ENCODE data around the gene FAM186B. TPM values are rescaled to one million over a fixed set of nuclear protein-coding genes. Genes with fewer than 3 reads are reported as not detected.

The FAM186B gene
- total and polyA plus RNA-seq, 2 of the 13 experiments (the other 11 are each of a cell fraction or from before 2014, with no cell fraction given) = 0.07 to 0.20 TPM

DNA sequence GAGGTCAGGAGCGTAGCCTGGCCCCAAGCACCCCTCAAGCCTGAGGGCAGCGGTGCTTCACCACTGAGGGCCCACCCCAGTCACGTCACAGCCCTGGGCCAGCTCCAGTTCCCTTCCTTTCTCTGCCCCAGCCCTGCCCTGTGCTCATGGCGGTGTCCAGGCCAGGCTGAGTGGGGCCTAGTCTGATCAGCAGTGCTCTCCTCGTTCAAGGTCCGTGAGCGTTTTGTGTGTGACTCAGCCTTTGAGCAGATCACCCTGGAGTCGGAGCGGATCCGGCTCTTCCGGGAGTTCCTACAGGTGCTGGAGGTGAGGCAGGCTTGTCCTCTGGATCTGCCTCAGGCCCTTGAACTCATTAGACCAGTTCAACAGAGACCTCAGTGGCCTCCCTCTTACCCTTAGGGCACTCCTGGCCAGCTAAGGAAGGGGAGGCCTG, 36.9 kb upstream of the FAM186B start (continued):
- TF ChIP-seq, protein P1, sequence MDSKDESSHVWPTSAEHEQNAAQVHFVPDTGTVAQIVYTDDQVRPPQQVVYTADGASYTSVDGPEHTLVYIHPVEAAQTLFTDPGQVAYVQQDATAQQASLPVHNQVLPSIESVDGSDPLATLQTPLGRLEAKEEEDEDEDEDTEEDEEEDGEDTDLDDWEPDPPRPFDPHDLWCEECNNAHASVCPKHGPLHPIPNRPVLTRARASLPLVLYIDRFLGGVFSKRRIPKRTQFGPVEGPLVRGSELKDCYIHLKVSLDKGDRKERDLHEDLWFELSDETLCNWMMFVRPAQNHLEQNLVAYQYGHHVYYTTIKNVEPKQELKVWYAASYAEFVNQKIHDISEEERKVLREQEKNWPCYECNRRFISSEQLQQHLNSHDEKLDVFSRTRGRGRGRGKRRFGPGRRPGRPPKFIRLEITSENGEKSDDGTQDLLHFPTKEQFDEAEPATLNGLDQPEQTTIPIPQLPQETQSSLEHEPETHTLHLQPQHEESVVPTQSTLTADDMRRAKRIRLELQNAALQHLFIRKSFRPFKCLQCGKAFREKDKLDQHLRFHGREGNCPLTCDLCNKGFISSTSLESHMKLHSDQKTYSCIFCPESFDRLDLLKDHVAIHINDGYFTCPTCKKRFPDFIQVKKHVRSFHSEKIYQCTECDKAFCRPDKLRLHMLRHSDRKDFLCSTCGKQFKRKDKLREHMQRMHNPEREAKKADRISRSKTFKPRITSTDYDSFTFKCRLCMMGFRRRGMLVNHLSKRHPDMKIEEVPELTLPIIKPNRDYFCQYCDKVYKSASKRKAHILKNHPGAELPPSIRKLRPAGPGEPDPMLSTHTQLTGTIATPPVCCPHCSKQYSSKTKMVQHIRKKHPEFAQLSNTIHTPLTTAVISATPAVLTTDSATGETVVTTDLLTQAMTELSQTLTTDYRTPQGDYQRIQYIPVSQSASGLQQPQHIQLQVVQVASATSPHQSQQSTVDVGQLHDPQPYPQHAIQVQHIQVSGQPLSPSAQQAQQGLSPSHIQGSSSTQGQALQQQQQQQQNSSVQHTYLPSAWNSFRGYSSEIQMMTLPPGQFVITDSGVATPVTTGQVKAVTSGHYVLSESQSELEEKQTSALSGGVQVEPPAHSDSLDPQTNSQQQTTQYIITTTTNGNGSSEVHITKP (CRISPR knock-in tag; IDR thresholded peaks at IDR 0.05; ENCODE audit: low read depth) = no peak
- no peak for TF ChIP-seq ZSCAN20 (CRISPR knock-in tag; IDR thresholded peaks at IDR 0.05; ENCODE audit: borderline replicate concordance)
- TF ChIP-seq ZNF30 (CRISPR knock-in tag; IDR thresholded peaks at IDR 0.05) = no peak
- TF ChIP-seq, protein P2, sequence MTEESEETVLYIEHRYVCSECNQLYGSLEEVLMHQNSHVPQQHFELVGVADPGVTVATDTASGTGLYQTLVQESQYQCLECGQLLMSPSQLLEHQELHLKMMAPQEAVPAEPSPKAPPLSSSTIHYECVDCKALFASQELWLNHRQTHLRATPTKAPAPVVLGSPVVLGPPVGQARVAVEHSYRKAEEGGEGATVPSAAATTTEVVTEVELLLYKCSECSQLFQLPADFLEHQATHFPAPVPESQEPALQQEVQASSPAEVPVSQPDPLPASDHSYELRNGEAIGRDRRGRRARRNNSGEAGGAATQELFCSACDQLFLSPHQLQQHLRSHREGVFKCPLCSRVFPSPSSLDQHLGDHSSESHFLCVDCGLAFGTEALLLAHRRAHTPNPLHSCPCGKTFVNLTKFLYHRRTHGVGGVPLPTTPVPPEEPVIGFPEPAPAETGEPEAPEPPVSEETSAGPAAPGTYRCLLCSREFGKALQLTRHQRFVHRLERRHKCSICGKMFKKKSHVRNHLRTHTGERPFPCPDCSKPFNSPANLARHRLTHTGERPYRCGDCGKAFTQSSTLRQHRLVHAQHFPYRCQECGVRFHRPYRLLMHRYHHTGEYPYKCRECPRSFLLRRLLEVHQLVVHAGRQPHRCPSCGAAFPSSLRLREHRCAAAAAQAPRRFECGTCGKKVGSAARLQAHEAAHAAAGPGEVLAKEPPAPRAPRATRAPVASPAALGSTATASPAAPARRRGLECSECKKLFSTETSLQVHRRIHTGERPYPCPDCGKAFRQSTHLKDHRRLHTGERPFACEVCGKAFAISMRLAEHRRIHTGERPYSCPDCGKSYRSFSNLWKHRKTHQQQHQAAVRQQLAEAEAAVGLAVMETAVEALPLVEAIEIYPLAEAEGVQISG (CRISPR knock-in tag; IDR thresholded peaks at IDR 0.05) = 0 out of 2 replicates have a peak, but pooled peaks have one; percentile 31
- no peak for TF ChIP-seq ZNF10 (CRISPR knock-in tag; IDR thresholded peaks at IDR 0.05; ENCODE audit: borderline replicate concordance, low read depth)
- TF ChIP-seq MIER3 (CRISPR knock-in tag; IDR thresholded peaks at IDR 0.05; ENCODE audit: borderline replicate concordance) = peak; percentile 49; the same call in 1 of the 2 replicates
- TF ChIP-seq HOXA5 (CRISPR knock-in tag; IDR thresholded peaks at IDR 0.05) = no peak
- no peak for TF ChIP-seq ZNF484 (CRISPR knock-in tag; IDR thresholded peaks at IDR 0.05; ENCODE audit: borderline replicate concordance, low read depth)
- TF ChIP-seq ZSCAN12 (CRISPR knock-in tag; IDR thresholded peaks at IDR 0.05) = no peak
- no peak for TF ChIP-seq KLF11 (CRISPR knock-in tag; IDR thresholded peaks at IDR 0.05)
- TF ChIP-seq, protein P3, sequence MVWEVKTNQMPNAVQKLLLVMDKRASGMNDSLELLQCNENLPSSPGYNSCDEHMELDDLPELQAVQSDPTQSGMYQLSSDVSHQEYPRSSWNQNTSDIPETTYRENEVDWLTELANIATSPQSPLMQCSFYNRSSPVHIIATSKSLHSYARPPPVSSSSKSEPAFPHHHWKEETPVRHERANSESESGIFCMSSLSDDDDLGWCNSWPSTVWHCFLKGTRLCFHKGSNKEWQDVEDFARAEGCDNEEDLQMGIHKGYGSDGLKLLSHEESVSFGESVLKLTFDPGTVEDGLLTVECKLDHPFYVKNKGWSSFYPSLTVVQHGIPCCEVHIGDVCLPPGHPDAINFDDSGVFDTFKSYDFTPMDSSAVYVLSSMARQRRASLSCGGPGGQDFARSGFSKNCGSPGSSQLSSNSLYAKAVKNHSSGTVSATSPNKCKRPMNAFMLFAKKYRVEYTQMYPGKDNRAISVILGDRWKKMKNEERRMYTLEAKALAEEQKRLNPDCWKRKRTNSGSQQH (CRISPR knock-in tag; IDR thresholded peaks at IDR 0.05; ENCODE audit: low read depth) = 0 out of 2 replicates have a peak, but pooled peaks have one; percentile 31
- peak; percentile 93 for TF ChIP-seq ELF3 (CRISPR knock-in tag; IDR thresholded peaks at IDR 0.05)
- no peak for TF ChIP-seq ARHGAP35 (CRISPR knock-in tag; IDR thresholded peaks at IDR 0.05; ENCODE audit: borderline replicate concordance)
- no peak for TF ChIP-seq CENPT (CRISPR knock-in tag; IDR thresholded peaks at IDR 0.05; ENCODE audit: low read depth)
- TF ChIP-seq MBNL3 (CRISPR knock-in tag; conservative IDR thresholded peaks at IDR 0.05) = no peak
- no peak for TF ChIP-seq SP140L (CRISPR knock-in tag; IDR thresholded peaks at IDR 0.05; ENCODE audit: borderline replicate concordance)
- TF ChIP-seq, protein P4, sequence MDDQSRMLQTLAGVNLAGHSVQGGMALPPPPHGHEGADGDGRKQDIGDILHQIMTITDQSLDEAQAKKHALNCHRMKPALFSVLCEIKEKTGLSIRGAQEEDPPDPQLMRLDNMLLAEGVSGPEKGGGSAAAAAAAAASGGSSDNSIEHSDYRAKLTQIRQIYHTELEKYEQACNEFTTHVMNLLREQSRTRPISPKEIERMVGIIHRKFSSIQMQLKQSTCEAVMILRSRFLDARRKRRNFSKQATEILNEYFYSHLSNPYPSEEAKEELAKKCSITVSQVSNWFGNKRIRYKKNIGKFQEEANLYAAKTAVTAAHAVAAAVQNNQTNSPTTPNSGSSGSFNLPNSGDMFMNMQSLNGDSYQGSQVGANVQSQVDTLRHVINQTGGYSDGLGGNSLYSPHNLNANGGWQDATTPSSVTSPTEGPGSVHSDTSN (CRISPR knock-in tag; IDR thresholded peaks at IDR 0.05; ENCODE audit: borderline replicate concordance) = no peak
- TF ChIP-seq ZNF382 (CRISPR knock-in tag; IDR thresholded peaks at IDR 0.05; ENCODE audit: borderline replicate concordance) = no peak
- TF ChIP-seq STAG1 (CRISPR knock-in tag; IDR thresholded peaks at IDR 0.05) = 0 out of 2 replicates have a peak, but pooled peaks have one; percentile 6
- TF ChIP-seq ZNF101 (CRISPR knock-in tag; IDR thresholded peaks at IDR 0.05; ENCODE audit: borderline replicate concordance, low read depth) = no peak
- no peak for TF ChIP-seq KDM4B (CRISPR knock-in tag; IDR thresholded peaks at IDR 0.05)
- no peak for TF ChIP-seq RBM39 (IDR thresholded peaks at IDR 0.05; ENCODE audit: low read depth, low read length, poor library complexity, severe bottlenecking)
